Fibroblast of lung (primary cell): ENCODE measurements around the gene SLC24A3. TPM values are rescaled to one million over a fixed set of nuclear protein-coding genes. Genes with fewer than 3 reads are reported as not detected.

Experiments used
- DNase-seq, 2 donors: peaks; one replicate each; pipeline versions ENCODE4 v3.0.0 to v3.0.0-alpha.2; 2010; ENCODE audit warnings: low read depth in 2 of 2
- H2AFZ ChIP-seq: 2 replicates; pipeline ENCODE4 v1.5.1; 2012; ENCODE audit warnings: low read length, control low read depth, inconsistent platforms
- H3K27ac ChIP-seq: 2 replicates; pipeline ENCODE4 v1.5.1; 2011; ENCODE audit warnings: low read length, control low read depth; ENCODE audit not compliant: insufficient read depth
- H3K27me3 ChIP-seq: 2 replicates; pipeline ENCODE4 v1.5.1; 2011; ENCODE audit warnings: mild to moderate bottlenecking, low read length; ENCODE audit not compliant: control insufficient read depth, insufficient read depth
- H3K36me3 ChIP-seq: 2 replicates; pipeline ENCODE4 v1.5.1; 2011; ENCODE audit warnings: low read length; ENCODE audit not compliant: control insufficient read depth, insufficient read depth
- H3K4me1 ChIP-seq: 2 replicates; pipeline ENCODE4 v1.5.1; 2011; ENCODE audit warnings: low read length; ENCODE audit not compliant: control insufficient read depth, insufficient read depth; ENCODE audit errors: extremely low read depth
- H3K4me2 ChIP-seq: 2 replicates; pipeline ENCODE4 v1.5.1; 2011; ENCODE audit warnings: low read length, control low read depth; ENCODE audit not compliant: insufficient read depth; ENCODE audit errors: extremely low read depth
- H3K4me3 ChIP-seq, 4 experiments: fragments of 200-600 bp in 1 of 4; sonication (generic) in 1 of 4; replicated peaks in 1 of 4; 2 replicates each; pipeline ENCODE4 v1.5.1; 2011 to 2016; ENCODE audit warnings: low read length in 4 of 4, low read depth in 3 of 4, mild to moderate bottlenecking in 3 of 4, control low read depth in 2 of 4, inconsistent platforms in 1 of 4, mixed read lengths in 1 of 4; ENCODE audit not compliant: insufficient read depth in 1 of 4; ENCODE audit errors: control extremely low read depth in 1 of 4
- H3K79me2 ChIP-seq: 2 replicates; pipeline ENCODE4 v1.5.1; 2012; ENCODE audit warnings: mild to moderate bottlenecking, low read length, inconsistent platforms; ENCODE audit not compliant: control insufficient read depth, insufficient read depth
- H3K9ac ChIP-seq: 2 replicates; pipeline ENCODE4 v1.5.1; 2011; ENCODE audit warnings: mild to moderate bottlenecking, low read length, control low read depth; ENCODE audit not compliant: insufficient read depth
- H3K9me3 ChIP-seq: 2 replicates; pipeline ENCODE4 v1.5.1; 2012; ENCODE audit warnings: low read depth, low read length; ENCODE audit not compliant: control insufficient read depth, insufficient read depth
- H4K20me1 ChIP-seq: 2 replicates; pipeline ENCODE4 v1.5.1; 2011; ENCODE audit warnings: low read length; ENCODE audit not compliant: control insufficient read depth, insufficient read depth; ENCODE audit errors: extremely low read depth
- EZH2 ChIP-seq: IDR thresholded peaks from 2 replicates; pipeline ENCODE4 v1.5.1; 2012; ENCODE audit warnings: low read length, control low read depth, mild to moderate bottlenecking; ENCODE audit errors: missing control alignments
- polyA plus RNA-seq, 2 donors: library from polyadenylated mRNA; depleted of rRNA in 1 of 2; stranded (reverse) in 1 of 2; unstranded in 1 of 2; fragments of >200 nt; gene quantifications; 2 replicates each; pipeline ENCODE4 v1.2.1, GENCODE V29; 2011 to 2012; ENCODE audit warnings: missing spikeins in 1 of 2
- total RNA-seq: library from RNA; depleted of rRNA; stranded (reverse); fragments of >200 nt; gene quantifications from 2 replicates; pipeline ENCODE4 v1.2.1, GENCODE V29; 2014
- TF ChIP-seq, protein P1 (sequence below), 2 donors: IDR thresholded peaks in 1 of 2; conservative IDR thresholded peaks in 1 of 2; 1 replicate in 1 of 2; 2 replicates in 1 of 2; pipeline ENCODE4 v1.5.1; 2011 to 2012; ENCODE audit warnings: low read length in 2 of 2, control low read depth in 1 of 2, inconsistent platforms in 1 of 2, low read depth in 1 of 2, mild to moderate bottlenecking in 1 of 2

Gene SLC24A3
- total and polyA plus RNA-seq, 2 donors (not counting 1 experiment from before 2014, with no cell fraction given), result 0.03 to 1.8 TPM

DNA sequence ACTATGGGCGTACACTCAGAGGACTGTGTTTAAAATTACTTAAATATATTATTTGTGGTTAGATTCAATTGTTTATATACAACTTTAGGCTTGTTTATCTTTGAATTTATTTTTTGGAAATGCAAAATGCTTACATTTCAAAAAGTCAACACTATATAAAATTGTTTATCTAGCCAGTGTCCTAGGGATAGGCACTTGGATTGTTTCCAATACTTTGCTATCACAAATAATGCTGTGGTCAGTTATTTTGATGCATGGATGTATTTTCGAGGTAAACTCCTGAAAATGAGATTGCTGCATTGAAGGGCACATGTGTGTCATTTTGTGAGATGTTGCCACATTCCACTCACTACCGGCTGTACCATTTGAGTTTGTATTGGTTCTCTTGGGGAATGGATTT, 213.9 kb downstream of the SLC24A3 start:
- H3K9me3 ChIP-seq, result no peaks in the 10 kb centered on the region
- DNase-seq, result no peak
- H3K9ac ChIP-seq, result no peak overlapping the region
- H3K79me2 ChIP-seq, result no peaks in the 10 kb centered on the region
- no peaks in the 10 kb centered on the region for H4K20me1 ChIP-seq
- no peak overlapping the region for H3K4me3 ChIP-seq
- no peak overlapping the region for H3K27ac ChIP-seq
- H3K36me3 ChIP-seq, result no peaks in the 10 kb centered on the region
- no peaks in the 10 kb centered on the region for H3K27me3 ChIP-seq
- TF ChIP-seq EZH2, result no peak
- TF ChIP-seq, protein P1, sequence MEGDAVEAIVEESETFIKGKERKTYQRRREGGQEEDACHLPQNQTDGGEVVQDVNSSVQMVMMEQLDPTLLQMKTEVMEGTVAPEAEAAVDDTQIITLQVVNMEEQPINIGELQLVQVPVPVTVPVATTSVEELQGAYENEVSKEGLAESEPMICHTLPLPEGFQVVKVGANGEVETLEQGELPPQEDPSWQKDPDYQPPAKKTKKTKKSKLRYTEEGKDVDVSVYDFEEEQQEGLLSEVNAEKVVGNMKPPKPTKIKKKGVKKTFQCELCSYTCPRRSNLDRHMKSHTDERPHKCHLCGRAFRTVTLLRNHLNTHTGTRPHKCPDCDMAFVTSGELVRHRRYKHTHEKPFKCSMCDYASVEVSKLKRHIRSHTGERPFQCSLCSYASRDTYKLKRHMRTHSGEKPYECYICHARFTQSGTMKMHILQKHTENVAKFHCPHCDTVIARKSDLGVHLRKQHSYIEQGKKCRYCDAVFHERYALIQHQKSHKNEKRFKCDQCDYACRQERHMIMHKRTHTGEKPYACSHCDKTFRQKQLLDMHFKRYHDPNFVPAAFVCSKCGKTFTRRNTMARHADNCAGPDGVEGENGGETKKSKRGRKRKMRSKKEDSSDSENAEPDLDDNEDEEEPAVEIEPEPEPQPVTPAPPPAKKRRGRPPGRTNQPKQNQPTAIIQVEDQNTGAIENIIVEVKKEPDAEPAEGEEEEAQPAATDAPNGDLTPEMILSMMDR (conservative IDR thresholded peaks at IDR 0.05 in 1 of 2, IDR thresholded peaks at IDR 0.05 in 1 of 2; ENCODE audit: low read depth in 1 of 2, low read length in 2 of 2), result no peak
- no peaks in the 10 kb centered on the region for H3K4me1 ChIP-seq
- no peak overlapping the region for H3K4me2 ChIP-seq
- no peak overlapping the region for H2AFZ ChIP-seq

DNA sequence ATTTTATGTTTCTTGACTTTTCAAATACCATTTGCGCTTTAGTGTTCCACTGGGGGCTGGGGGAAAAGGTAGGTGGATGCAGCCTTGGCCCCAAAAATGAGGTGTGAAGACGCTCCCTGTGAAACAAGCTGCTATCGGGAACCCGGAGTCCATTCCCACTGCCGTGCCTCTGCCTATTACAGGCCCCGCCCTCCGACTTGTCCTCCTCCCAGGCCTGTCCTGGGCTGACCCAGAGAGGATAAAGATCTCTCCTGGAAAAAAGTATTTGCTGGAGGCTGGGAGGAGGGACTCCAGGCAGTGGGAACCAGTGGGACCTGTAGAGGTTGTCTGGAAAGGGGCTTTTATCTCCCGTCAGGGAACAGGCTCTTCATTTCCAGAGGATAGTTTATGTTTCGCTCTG, 215.0 kb downstream of the SLC24A3 start:
- no peak overlapping the region for H3K4me2 ChIP-seq
- no peak overlapping the region for H3K27ac ChIP-seq
- no peak overlapping the region for H3K9ac ChIP-seq
- H3K36me3 ChIP-seq, result no peaks in the 10 kb centered on the region
- no peak for TF ChIP-seq EZH2
- TF ChIP-seq, protein P1 (conservative IDR thresholded peaks at IDR 0.05 in 1 of 2, IDR thresholded peaks at IDR 0.05 in 1 of 2; ENCODE audit: low read depth in 1 of 2, low read length in 2 of 2), result no peak
- H2AFZ ChIP-seq, result no peak overlapping the region
- no peaks in the 10 kb centered on the region for H3K79me2 ChIP-seq
- H3K9me3 ChIP-seq, result no peaks in the 10 kb centered on the region
- no peaks in the 10 kb centered on the region for H4K20me1 ChIP-seq
- no peaks in the 10 kb centered on the region for H3K27me3 ChIP-seq
- DNase-seq, result no peak
- H3K4me1 ChIP-seq, result no peaks in the 10 kb centered on the region
- no peak overlapping the region for H3K4me3 ChIP-seq

DNA sequence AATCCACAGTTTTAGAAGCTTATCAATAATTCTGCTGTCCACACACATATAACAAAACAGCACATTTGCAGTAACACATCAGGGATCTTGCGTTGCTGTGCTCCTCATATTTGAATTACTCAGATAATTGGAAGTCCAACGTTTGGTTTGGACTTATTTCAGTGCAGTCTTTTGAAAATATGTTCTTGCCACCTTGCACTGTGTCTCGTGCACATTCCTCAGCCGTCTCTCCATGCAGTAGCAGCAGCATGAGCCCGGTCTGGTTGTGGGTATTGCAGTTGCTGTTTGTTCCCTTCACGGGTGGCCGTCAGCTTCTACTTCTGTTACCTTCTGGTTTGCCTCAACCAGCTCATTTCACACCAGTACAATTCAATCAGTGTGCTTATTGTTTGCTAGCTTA, 215.5 kb downstream of the SLC24A3 start:
- H3K27me3 ChIP-seq, result no peaks in the 10 kb centered on the region
- TF ChIP-seq, protein P1 (conservative IDR thresholded peaks at IDR 0.05 in 1 of 2, IDR thresholded peaks at IDR 0.05 in 1 of 2; ENCODE audit: low read depth in 1 of 2, low read length in 2 of 2), result no peak
- TF ChIP-seq EZH2, result no peak
- H3K9ac ChIP-seq, result no peak overlapping the region
- H2AFZ ChIP-seq, result no peak overlapping the region
- no peak overlapping the region for H3K27ac ChIP-seq
- H4K20me1 ChIP-seq, result no peaks in the 10 kb centered on the region
- DNase-seq, result no peak
- H3K4me1 ChIP-seq, result no peaks in the 10 kb centered on the region
- no peak overlapping the region for H3K4me3 ChIP-seq
- H3K79me2 ChIP-seq, result no peaks in the 10 kb centered on the region
- H3K4me2 ChIP-seq, result no peak overlapping the region
- no peaks in the 10 kb centered on the region for H3K9me3 ChIP-seq
- H3K36me3 ChIP-seq, result no peaks in the 10 kb centered on the region
